Middle frontal gyrus (tissue), 1 donor: ENCODE measurements around the gene MGAM2.

Source experiments
- DNase-seq: peaks from one replicate; pipeline ENCODE4 v3.0.0-alpha.2; 2015; ENCODE audit warnings: low spot score; ENCODE audit errors: extremely low spot score

The MGAM2 gene

GRCh38 chr7:142175594-142175993, 64.1 kb downstream of the MGAM2 start:
- no peak for DNase-seq

- no peak for DNase-seq
Observed at GRCh38 chr7:142176901-142177300, 65.4 kb downstream of the MGAM2 start.

GRCh38 chr7:142177869-142178268, 66.4 kb downstream of the MGAM2 start:
- DNase-seq = no peak

GRCh38 chr7:142180426-142180825, 68.9 kb downstream of the MGAM2 start:
- DNase-seq = no peak

- DNase-seq = no peak
Observed at GRCh38 chr7:142181211-142181610, 69.7 kb downstream of the MGAM2 start.

- DNase-seq = no peak
Observed at GRCh38 chr7:142181966-142182365, 70.4 kb downstream of the MGAM2 start.

- DNase-seq = no peak
Observed at GRCh38 chr7:142185069-142185468, 73.6 kb downstream of the MGAM2 start.

- no peak for DNase-seq
Observed at GRCh38 chr7:142185801-142186200, 74.3 kb downstream of the MGAM2 start.

GRCh38 chr7:142188154-142188553, 76.6 kb downstream of the MGAM2 start:
- no peak for DNase-seq

GRCh38 chr7:142188846-142189245, 77.3 kb downstream of the MGAM2 start:
- DNase-seq = no peak

- DNase-seq = no peak
Observed at GRCh38 chr7:142194201-142194600, 82.7 kb downstream of the MGAM2 start.

- no peak for DNase-seq
Observed at GRCh38 chr7:142196066-142196840, 84.7 kb downstream of the MGAM2 start.

GRCh38 chr7:142200206-142200605, 88.7 kb downstream of the MGAM2 start:
- no peak for DNase-seq

GRCh38 chr7:142228537-142229104, 117.1 kb downstream of the MGAM2 start:
- no peak for DNase-seq

GRCh38 chr7:142231716-142232115, 120.2 kb downstream of the MGAM2 start:
- DNase-seq = no peak

GRCh38 chr7:142240546-142240945, 129.0 kb downstream of the MGAM2 start:
- DNase-seq = no peak

GRCh38 chr7:142243823-142244222, 132.3 kb downstream of the MGAM2 start:
- no peak for DNase-seq

- DNase-seq = no peak
Observed at GRCh38 chr7:142248166-142249160, 136.9 kb downstream of the MGAM2 start.

GRCh38 chr7:142249918-142250317, 138.4 kb downstream of the MGAM2 start:
- no peak for DNase-seq

- DNase-seq = no peak
Observed at GRCh38 chr7:142250705-142251104, 139.2 kb downstream of the MGAM2 start.

- DNase-seq = no peak
Observed at GRCh38 chr7:142257958-142258357, 146.4 kb downstream of the MGAM2 start, which contains the start of gene PRSS58. Gene PRSS58, minus strand, starts transcription at chr7:142258058. Its CDS starts 351 bp downstream, at chr7:142257707.
